Fibroblast of mammary gland (primary cell): Measurements from ENCODE around the gene MBD5.

Source experiments
- DNase-seq: peaks from one replicate; pipeline ENCODE4 v3.0.0-alpha.2; 2010; ENCODE audit warnings: low read depth
- H3K4me3 ChIP-seq: 2 replicates; pipeline ENCODE4 v1.5.1; 2011; ENCODE audit warnings: low read depth, mild to moderate bottlenecking, low read length, moderate library complexity; ENCODE audit not compliant: control insufficient read depth
- CTCF ChIP-seq: conservative IDR thresholded peaks from 2 replicates; pipeline ENCODE4 v1.5.1; 2011; ENCODE audit warnings: low read depth, low read length, inconsistent platforms; ENCODE audit not compliant: control insufficient read depth, insufficient read depth

Gene MBD5

GRCh38 chr2:148108385-148108784, 87.5 kb downstream of the MBD5 start:
- H3K4me3 ChIP-seq = no peak overlapping the region
- no peak for DNase-seq
- no peak for TF ChIP-seq CTCF

- no peak for TF ChIP-seq CTCF
- no peak for DNase-seq
- no peak overlapping the region for H3K4me3 ChIP-seq
Observed at GRCh38 chr2:148110184-148110583, 89.3 kb downstream of the MBD5 start.

- no peak overlapping the region for H3K4me3 ChIP-seq
- TF ChIP-seq CTCF = no peak
- peak; percentile 90 for DNase-seq
Observed at GRCh38 chr2:148122788-148123187, 101.9 kb downstream of the MBD5 start.

- no peak for TF ChIP-seq CTCF
- DNase-seq = peak; percentile 12
Observed at GRCh38 chr2:148124271-148124670, 103.4 kb downstream of the MBD5 start.

GRCh38 chr2:148130581-148130980, 109.7 kb downstream of the MBD5 start:
- no peak for TF ChIP-seq CTCF
- DNase-seq = peak; percentile 61
- no peak overlapping the region for H3K4me3 ChIP-seq

More at GRCh38 chr2:148124271-148124670, 103.4 kb downstream of the MBD5 start:
- H3K4me3 ChIP-seq = no peak overlapping the region

- TF ChIP-seq CTCF = no peak
- DNase-seq = peak; percentile 69
- no peak overlapping the region for H3K4me3 ChIP-seq
Observed at GRCh38 chr2:148132412-148132811, 111.5 kb downstream of the MBD5 start.

- TF ChIP-seq CTCF = no peak
- no peak for DNase-seq
Observed at GRCh38 chr2:148135705-148136104, 114.8 kb downstream of the MBD5 start.

More at GRCh38 chr2:148135705-148136104, 114.8 kb downstream of the MBD5 start:
- no peak overlapping the region for H3K4me3 ChIP-seq
